Panc1 (cell line): ENCODE measurements around the gene KRTAP9-2. TPM values are rescaled to one million over a fixed set of nuclear protein-coding genes. Genes with fewer than 3 reads are reported as not detected.

Experiments used
- ATAC-seq: fragments of 200-7000 bp; cut with Tn5 transposase; 2 replicates; pipeline ENCODE4 v1.9.1; 2020; ENCODE audit warnings: mild to moderate bottlenecking, moderate library complexity
- BruUV-seq: library from RNA; stranded (reverse); fragments of 400-500 nt; replicated peaks from 2 replicates; lab custom pipeline; 2021; lab: Mats Ljungman, UMichigan
- CTCF ChIA-PET: fragments of 300-600 bp; sonication (Branson Sonifier 250); formaldehyde crosslinking; loops from one replicate; lab custom pipeline; 2022; ENCODE audit warnings: antibody characterized with exemption; lab: Charles Lee
- POLR2A ChIA-PET: fragments of 300-600 bp; sonication (Branson Sonifier 250); formaldehyde crosslinking; loops from one replicate; lab custom pipeline; 2022; ENCODE audit warnings: antibody characterized with exemption; lab: Charles Lee
- DNase-seq: peaks from one replicate; pipeline ENCODE4 v3.0.0-alpha.2; 2010; ENCODE audit warnings: low read depth, low spot score
- H3K27ac ChIP-seq: 2 replicates; pipeline ENCODE4 v1.5.1; 2011; ENCODE audit warnings: mild to moderate bottlenecking, low read length, inconsistent platforms
- H3K27me3 ChIP-seq: fragments of 200-500 bp; sonication (Bioruptor generic); 2 replicates; pipeline ENCODE4 v1.6.0; 2014; ENCODE audit warnings: low read length, inconsistent platforms; ENCODE audit not compliant: control insufficient read depth, insufficient read depth
- H3K36me3 ChIP-seq: fragments of 200-500 bp; sonication (Bioruptor generic); 2 replicates; pipeline ENCODE4 v1.5.1; 2014; ENCODE audit warnings: inconsistent platforms, mild to moderate bottlenecking, low read length, moderate library complexity; ENCODE audit not compliant: control insufficient read depth, insufficient read depth
- H3K4me1 ChIP-seq: 2 replicates; pipeline ENCODE4 v1.5.1; 2011; ENCODE audit warnings: inconsistent platforms, mild to moderate bottlenecking, low read length, moderate library complexity; ENCODE audit not compliant: control insufficient read depth, insufficient read depth
- H3K4me3 ChIP-seq, 2 experiments: 2 replicates each; pipeline ENCODE4 v1.5.1; 2011 to 2012; ENCODE audit warnings: low read depth in 2 of 2, low read length in 2 of 2, mild to moderate bottlenecking in 2 of 2, inconsistent platforms in 1 of 2, moderate library complexity in 1 of 2
- H3K9me3 ChIP-seq: fragments of 200-500 bp; sonication (Bioruptor generic); 2 replicates; pipeline ENCODE4 v1.5.1; 2014; ENCODE audit warnings: low read depth, mild to moderate bottlenecking, inconsistent platforms, low read length, moderate library complexity; ENCODE audit not compliant: control insufficient read depth, insufficient read depth
- CTCF ChIP-seq: fragments of 450-650 bp; IDR thresholded peaks from 2 replicates; pipeline ENCODE4 v1.5.1; 2017; ENCODE audit warnings: mild to moderate bottlenecking
- POLR2AphosphoS5 ChIP-seq: IDR thresholded peaks from 2 replicates; pipeline ENCODE4 v1.6.1; 2012; ENCODE audit warnings: mild to moderate bottlenecking, low read depth, low read length, moderate library complexity
- REST ChIP-seq, 2 experiments: IDR thresholded peaks; 2 replicates each; pipeline ENCODE4 v1.6.1; 2011 to 2012; ENCODE audit warnings: low read depth in 2 of 2, control low read depth in 1 of 2, low read length in 1 of 2, mild to moderate bottlenecking in 1 of 2, moderate library complexity in 1 of 2; ENCODE audit not compliant: insufficient read depth in 1 of 2
- SIN3A ChIP-seq: IDR thresholded peaks from 2 replicates; pipeline ENCODE4 v1.6.1; 2012; ENCODE audit warnings: low read depth, mild to moderate bottlenecking, low read length, moderate library complexity, borderline replicate concordance; ENCODE audit not compliant: insufficient read depth
- TCF7L2 ChIP-seq: IDR thresholded peaks from 2 replicates; pipeline ENCODE4 v1.6.1; 2011; ENCODE audit warnings: mild to moderate bottlenecking, low read depth, low read length, inconsistent platforms
- in situ Hi-C: cut with HindIII; loops from 2 replicates; pipeline ENCODE4 v1.10.0; 2016; ENCODE audit warnings: low sequenced_read_pairs, low pct_unique_long_range_greater_than_20kb
- intact Hi-C: fragments of 100-400 bp; cut with micrococcal nuclease; formaldehyde crosslinking; loops from one replicate; pipeline ENCODE4 v1.10.0; 2022; ENCODE audit not compliant: unreplicated experiment
- total RNA-seq: library from RNA; stranded (reverse); gene quantifications from one replicate; pipeline ENCODE4 v1.2.1, GENCODE V29; 2021; ENCODE audit not compliant: unreplicated experiment

Gene KRTAP9-2
- total RNA-seq, 1 experiment from 2014 or later = not detected

- H3K4me3 ChIP-seq = no peak overlapping the region
- H3K4me1 ChIP-seq = no peaks in the 10 kb centered on the region
- ChIA-PET CTCF (no interaction called here), POLR2A (no interaction called here)
- in situ Hi-C loops (no loop called here), intact Hi-C loops (no loop called here)
- H3K36me3 ChIP-seq = no peaks in the 10 kb centered on the region
- BruUV-seq = no TSS peak
- H3K9me3 ChIP-seq = no peaks in the 10 kb centered on the region
- no peak overlapping the region for H3K27ac ChIP-seq
- TF ChIP-seq TCF7L2 (no peak), SIN3A (no peak), CTCF (no peak), REST (IDR thresholded peaks at IDR 0.05; ENCODE audit: insufficient read depth in 1 of 2, low read depth in 2 of 2, low read length in 1 of 2) (no peak), POLR2AphosphoS5 (no peak)
- no peak for ATAC-seq
- H3K27me3 ChIP-seq = no peaks in the 10 kb centered on the region; the same call in 1 of the 2 replicates
- no peak for DNase-seq
These were observed 10.8 kb upstream of the KRTAP9-2 start for GRCh38 chr17:41215681-41216080.

GRCh38 chr17:41223821-41224220 lies 2.6 kb upstream of the KRTAP9-2 start:
- ATAC-seq (no peak), DNase-seq (no peak)
- TF ChIP-seq POLR2AphosphoS5 (no peak), TCF7L2 (no peak), REST (IDR thresholded peaks at IDR 0.05; ENCODE audit: insufficient read depth in 1 of 2, low read depth in 2 of 2, low read length in 1 of 2) (no peak), SIN3A (no peak)
- Histone ChIP-seq H3K36me3 (no peaks in the 10 kb centered on the region), H3K4me3 (no peak overlapping the region), H3K27ac (no peak overlapping the region), H3K27me3 (peaks cover 13% of the 10 kb centered on the region; the same call in 1 of the 2 replicates), H3K9me3 (no peaks in the 10 kb centered on the region), H3K4me1 (no peaks in the 10 kb centered on the region)
- ChIA-PET POLR2A (no interaction called here), CTCF (no interaction called here)
- intact Hi-C loops = no loop called here
- no TSS peak for BruUV-seq
- in situ Hi-C loops = no loop called here
